ENCODE data around the gene NKG7. TPM values are rescaled to one million over a fixed set of nuclear protein-coding genes. Genes with fewer than 3 reads are reported as not detected.

Gene NKG7
- total and polyA plus RNA-seq, 12 donors, result 1.1 to 5.9 (median 2.8) TPM

GRCh38 chr19:51356159-51356801 lies 16.2 kb downstream of the NKG7 start:
- no peak for DNase-seq
- H3K4me1 ChIP-seq (replicated peaks in 1 of 2), result peaks cover 0 to 16% of the 10 kb centered on the region in 2 donors
- H3K27ac ChIP-seq, result no peak overlapping the region
- peaks cover 0 to 12% of the 10 kb centered on the region in 2 donors for H3K36me3 ChIP-seq (replicated peaks in 1 of 2)
- H3K9me3 ChIP-seq (replicated peaks in 1 of 3), result no peaks in the 10 kb centered on the region
- 76 to 87% (median 83%) methylated on average over 8 to 10 of the region's 10 CpGs for WGBS, 4 donors
- no peaks in the 10 kb centered on the region for H3K27me3 ChIP-seq
- intact Hi-C loops (cut with DNase I), result no loop called here
- TF ChIP-seq POLR2A (IDR thresholded peaks at IDR 0.05), result no peak
- no peak overlapping the region for H3K4me3 ChIP-seq

GRCh38 chr19:51354742-51355148 lies 17.7 kb downstream of the NKG7 start:
- 60 to 71% (median 68%) methylated on average over 8 of the region's 8 CpGs for WGBS, 4 donors
- Histone ChIP-seq H3K27ac (no peak overlapping the region), H3K4me1 (replicated peaks in 1 of 2) (peaks cover 0 to 10% of the 10 kb centered on the region in 2 donors), H3K27me3 (no peaks in the 10 kb centered on the region), H3K4me3 (no peak overlapping the region), H3K9me3 (replicated peaks in 1 of 3) (no peaks in the 10 kb centered on the region), H3K36me3 (replicated peaks in 1 of 2) (peaks cover 0 to 26% of the 10 kb centered on the region in 2 donors)
- no peak for TF ChIP-seq POLR2A (IDR thresholded peaks at IDR 0.05)
- no peak for TF ChIP-seq CTCF (IDR thresholded peaks at IDR 0.05)
- DNase-seq, result no peak
- intact Hi-C loops (cut with DNase I), result no loop called here

GRCh38 chr19:51354103-51354741 lies 18.2 kb downstream of the NKG7 start:
- intact Hi-C loops (cut with DNase I), result no loop called here
- Histone ChIP-seq H3K9me3 (replicated peaks in 1 of 3) (no peaks in the 10 kb centered on the region), H3K27me3 (no peaks in the 10 kb centered on the region), H3K4me1 (replicated peaks in 1 of 2) (peaks cover 0 to 10% of the 10 kb centered on the region in 2 donors), H3K36me3 (replicated peaks in 1 of 2) (peaks cover 0 to 26% of the 10 kb centered on the region in 2 donors), H3K27ac (no peak overlapping the region), H3K4me3 (no peak overlapping the region)
- DNase-seq, result no peak
- 61 to 77% (median 72%) methylated on average over 10 to 12 of the region's 12 CpGs for WGBS, 4 donors
- TF ChIP-seq POLR2A (IDR thresholded peaks at IDR 0.05), result no peak

GRCh38 chr19:51352783-51353360 lies 19.6 kb downstream of the NKG7 start:
- peaks cover 0 to 26% of the 10 kb centered on the region in 2 donors for H3K36me3 ChIP-seq (replicated peaks in 1 of 2)
- no peak for TF ChIP-seq POLR2A (IDR thresholded peaks at IDR 0.05)
- TF ChIP-seq CTCF (IDR thresholded peaks at IDR 0.05), result no peak
- no peak for DNase-seq
- H3K27me3 ChIP-seq, result no peaks in the 10 kb centered on the region
- intact Hi-C loops (cut with DNase I), result no loop called here
- H3K27ac ChIP-seq, result no peak overlapping the region
- H3K4me1 ChIP-seq (replicated peaks in 1 of 2), result peaks cover 0 to 10% of the 10 kb centered on the region in 2 donors
- H3K9me3 ChIP-seq (replicated peaks in 1 of 3), result no peaks in the 10 kb centered on the region
- no peak overlapping the region for H3K4me3 ChIP-seq
- 93 to 96% (median 95%) methylated on average over 12 to 16 of the region's 16 CpGs for WGBS, 4 donors

GRCh38 chr19:51351266-51351990 lies 21.0 kb downstream of the NKG7 start:
- intact Hi-C loops (cut with DNase I), result no loop called here
- no peaks in the 10 kb centered on the region for H3K27me3 ChIP-seq
- H3K27ac ChIP-seq, result peak overlapping the region in 1 of 5 donors; percentile 14
- H3K36me3 ChIP-seq (replicated peaks in 1 of 2), result peaks cover 0 to 40% of the 10 kb centered on the region in 2 donors
- peaks cover 0 to 9% of the 10 kb centered on the region in 2 donors for H3K4me1 ChIP-seq (replicated peaks in 1 of 2)
- no peak for DNase-seq
- no peak for TF ChIP-seq POLR2A (IDR thresholded peaks at IDR 0.05)
- TF ChIP-seq CTCF (IDR thresholded peaks at IDR 0.05), result no peak
- H3K4me3 ChIP-seq, result no peak overlapping the region
- whole genome bisulfite sequencing, 4 donors, result 94 to 99% (median 97%) methylated on average over 6 to 11 of the region's 11 CpGs
- no peaks in the 10 kb centered on the region for H3K9me3 ChIP-seq (replicated peaks in 1 of 3)

Measured in adrenal gland (tissue), 12 donors.